HepG2 (cell line): ENCODE measurements around the gene PSAP. TPM values are rescaled to one million over a fixed set of nuclear protein-coding genes. Genes with fewer than 3 reads are reported as not detected.

Source experiments
- ATAC-seq: fragments of 200-7000 bp; cut with Tn5 transposase; 3 replicates; pipeline ENCODE4 v1.9.1; 2020; ENCODE audit warnings: mild to moderate bottlenecking, moderate library complexity
- BruUV-seq: library from RNA; stranded (reverse); fragments of 400-500 nt; replicated peaks from 2 replicates; lab custom pipeline; 2021; lab: Mats Ljungman, UMichigan
- CTCF ChIA-PET: fragments of 300-600 bp; formaldehyde crosslinking; extraction: SDS; loops from one replicate; lab custom pipeline; 2021; ENCODE audit warnings: low total read pairs, inconsistent platforms, low intra/inter-chr PET ratio; lab: Yijun Ruan, JAX
- POLR2A ChIA-PET: fragments of 350-600 bp; sonication (Branson Sonifier 250); formaldehyde crosslinking; loops from one replicate; lab custom pipeline; 2020; ENCODE audit warnings: antibody characterized with exemption, inconsistent platforms; lab: Yijun Ruan, JAX
- DNase-seq: peaks from one replicate; pipeline ENCODE4 v3.0.0-alpha.2; 2015; ENCODE audit warnings: low spot score
- FAIRE-seq: peaks from 3 replicates; lab custom pipeline; 2011; peaks lifted over from hg19 to GRCh38; lab: Jason Lieb, UNC
- H2AFZ ChIP-seq: one replicate; pipeline ENCODE4 v1.6.1; 2011; ENCODE audit warnings: low read length, inconsistent platforms
- H3K27ac ChIP-seq: fragments of 300-600 bp; 3 replicates; pipeline ENCODE4 v1.8.0; 2011; ENCODE audit warnings: mixed run types, mild to moderate bottlenecking, mixed read lengths, low read length, inconsistent platforms; ENCODE audit not compliant: insufficient read depth; ENCODE audit errors: extremely low read length
- H3K27me3 ChIP-seq, 2 experiments: fragments of 200-600 bp in 1 of 2; 2 replicates in 1 of 2; 3 replicates in 1 of 2; pipeline versions ENCODE4 v1.6.0 to v1.8.0; 2011; ENCODE audit warnings: low read length in 2 of 2, mild to moderate bottlenecking in 2 of 2, moderate library complexity in 2 of 2, inconsistent platforms in 1 of 2; ENCODE audit not compliant: insufficient read depth in 2 of 2, control insufficient read depth in 1 of 2
- H3K36me3 ChIP-seq, 2 experiments: fragments of 200-600 bp in 1 of 2; replicated peaks in 1 of 2; 2 replicates in 1 of 2; 3 replicates in 1 of 2; pipeline versions ENCODE4 v1.5.1 to v1.8.0; 2011; ENCODE audit warnings: low read length in 2 of 2, inconsistent platforms in 1 of 2; ENCODE audit not compliant: insufficient read depth in 2 of 2, control insufficient read depth in 1 of 2
- H3K4me1 ChIP-seq: 2 replicates; pipeline ENCODE4 v1.5.1; 2012; ENCODE audit warnings: low read length, inconsistent platforms; ENCODE audit not compliant: insufficient read depth
- H3K4me2 ChIP-seq: 2 replicates; pipeline ENCODE4 v1.6.0; 2011; ENCODE audit warnings: low read depth, low read length, inconsistent platforms
- H3K4me3 ChIP-seq, 3 experiments: fragments of 200-600 bp in 1 of 3; sonication (generic), shearing (Covaris generic) in 1 of 3; replicated peaks in 1 of 3; 2 replicates each; pipeline ENCODE4 v1.5.1; 2011 to 2016; ENCODE audit warnings: low read length in 3 of 3, inconsistent platforms in 2 of 3, low read depth in 2 of 3, mild to moderate bottlenecking in 2 of 3, control low read depth in 1 of 3, mixed read lengths in 1 of 3; ENCODE audit not compliant: insufficient read depth in 1 of 3
- H3K79me2 ChIP-seq: one replicate; pipeline ENCODE4 v1.6.1; 2011; ENCODE audit warnings: low read length, inconsistent platforms; ENCODE audit not compliant: insufficient read depth
- H3K9ac ChIP-seq: 2 replicates; pipeline ENCODE4 v1.6.0; 2011; ENCODE audit warnings: mild to moderate bottlenecking, low read depth, low read length, inconsistent platforms; ENCODE audit not compliant: insufficient read depth
- H3K9me3 ChIP-seq: 2 replicates; pipeline ENCODE4 v1.5.1; 2012; ENCODE audit warnings: mild to moderate bottlenecking, low read length
- H4K20me1 ChIP-seq: 2 replicates; pipeline ENCODE4 v1.6.0; 2011; ENCODE audit warnings: inconsistent platforms, mild to moderate bottlenecking, low read length, moderate library complexity; ENCODE audit not compliant: insufficient read depth
- BORCS8-MEF2B ChIP-seq: sonication (generic); formaldehyde crosslinking; IDR thresholded peaks from 2 replicates; pipeline ENCODE4 v1.8.0; 2022; ENCODE audit warnings: mild to moderate bottlenecking, missing genetic modification reagents
- ERF ChIP-seq: IDR thresholded peaks from 2 replicates; pipeline ENCODE4 v1.6.1; 2018; ENCODE audit warnings: missing biosample characterization, missing genetic modification reagents
- GTF3A ChIP-seq: sonication (generic); formaldehyde crosslinking; conservative IDR thresholded peaks from 2 replicates; pipeline ENCODE4 v1.4.0; 2020; ENCODE audit warnings: mild to moderate bottlenecking, missing genetic modification reagents
- IKZF4 ChIP-seq: sonication (generic); formaldehyde crosslinking; IDR thresholded peaks from 2 replicates; pipeline ENCODE4 v1.5.1; 2020; ENCODE audit warnings: borderline replicate concordance, mild to moderate bottlenecking, low read depth, missing genetic modification reagents; ENCODE audit errors: not compliant biosample characterization
- NFE2L2 ChIP-seq: fragments of 150-350 bp; IDR thresholded peaks from 2 replicates; pipeline ENCODE4 v1.6.1; 2014; ENCODE audit warnings: low read length
- PLRG1 ChIP-seq: fragments of 450-650 bp; conservative IDR thresholded peaks from 2 replicates; pipeline ENCODE4 v1.6.1; 2016
- REPIN1 ChIP-seq: sonication (generic); formaldehyde crosslinking; IDR thresholded peaks from 2 replicates; pipeline ENCODE4 v1.8.0; 2022; ENCODE audit warnings: missing genetic modification reagents, low read depth, mild to moderate bottlenecking, borderline replicate concordance
- RFX1 ChIP-seq: fragments of 450-650 bp; IDR thresholded peaks from 2 replicates; pipeline ENCODE4 v1.6.1; 2017
- SIX1 ChIP-seq: sonication (generic); formaldehyde crosslinking; IDR thresholded peaks from 2 replicates; pipeline ENCODE4 v1.4.0; 2020; ENCODE audit warnings: missing genetic modification reagents, borderline replicate concordance
- SMARCC2 ChIP-seq: fragments of 450-650 bp; IDR thresholded peaks from 2 replicates; pipeline ENCODE4 v1.6.1; 2017; ENCODE audit warnings: antibody characterized with exemption, mild to moderate bottlenecking
- ZFP36L1 ChIP-seq: sonication (generic); formaldehyde crosslinking; IDR thresholded peaks from 2 replicates; pipeline ENCODE4 v1.8.0; 2022; ENCODE audit warnings: mild to moderate bottlenecking, missing genetic modification reagents, moderate library complexity
- ZFX ChIP-seq: sonication (generic); formaldehyde crosslinking; IDR thresholded peaks from 2 replicates; pipeline ENCODE4 v1.4.0; 2020; ENCODE audit warnings: mild to moderate bottlenecking, low read depth, missing genetic modification reagents, moderate library complexity
- ZNF253 ChIP-seq: sonication (generic); formaldehyde crosslinking; IDR thresholded peaks from 2 replicates; pipeline ENCODE4 v1.8.0; 2022; ENCODE audit warnings: mild to moderate bottlenecking, missing genetic modification reagents, borderline replicate concordance
- ZNF720 ChIP-seq: sonication (generic); formaldehyde crosslinking; IDR thresholded peaks from 2 replicates; pipeline ENCODE4 v1.4.0; 2020; ENCODE audit warnings: missing genetic modification reagents
- ZNF766 ChIP-seq: sonication (generic); formaldehyde crosslinking; IDR thresholded peaks from 2 replicates; pipeline ENCODE4 v1.5.0; 2020; ENCODE audit warnings: missing genetic modification reagents, borderline replicate concordance
- ZNF782 ChIP-seq: sonication (generic); formaldehyde crosslinking; IDR thresholded peaks from 2 replicates; pipeline ENCODE4 v1.4.0; 2020; ENCODE audit warnings: missing genetic modification reagents, mild to moderate bottlenecking, borderline replicate concordance
- ZSCAN12 ChIP-seq: sonication (generic); formaldehyde crosslinking; IDR thresholded peaks from 2 replicates; pipeline ENCODE4 v1.9.0; 2021; ENCODE audit warnings: mild to moderate bottlenecking, missing genetic modification reagents
- ZSCAN9 ChIP-seq: IDR thresholded peaks from 2 replicates; pipeline ENCODE4 v1.6.1; 2016; ENCODE audit warnings: borderline replicate concordance
- WGBS: methylation state at CpG from one replicate; pipeline ENCODE4 v1.1.6; 2017; ENCODE audit warnings: low lambda C conversion rate; 5-methylcytosine and 5-hydroxymethylcytosine counted together
- in situ Hi-C: cut with HindIII; loops from 2 replicates; pipeline ENCODE4 v1.10.0; 2017; ENCODE audit warnings: low pct_unique_long_range_greater_than_20kb; ENCODE audit not compliant: extremely low pct_ligation_motif_present
- intact Hi-C: fragments of 100-400 bp; cut with micrococcal nuclease; formaldehyde crosslinking; loops from one replicate; pipeline ENCODE4 v1.10.0; 2022; ENCODE audit not compliant: unreplicated experiment
- polyA plus RNA-seq, 8 experiments: library from polyadenylated mRNA; depleted of rRNA in 3 of 8; stranded (reverse) in 7 of 8; unstranded in 1 of 8; fragments of >200 nt; fragmentation: Illumina TruSeq in 4 of 8; extraction: Trizol in 4 of 8; gene quantifications; 2 replicates each; pipeline versions ENCODE4 v1.2.1 to v1.2.3, GENCODE V29; 2011 to 2016; ENCODE audit warnings: low read depth in 4 of 8, missing spikeins in 1 of 8, mixed read lengths in 1 of 8; ENCODE audit not compliant: insufficient read depth in 1 of 8
- total RNA-seq, 5 experiments: library from RNA; depleted of rRNA; stranded (reverse); fragments of >200 nt; fragmentation: Illumina TruSeq; extraction: Trizol; gene quantifications; 2 replicates each; pipeline ENCODE4 v1.2.3, GENCODE V29; 2016; ENCODE audit warnings: low read depth in 1 of 5
- TF ChIP-seq, protein P1 (sequence below): sonication (generic); formaldehyde crosslinking; IDR thresholded peaks from 2 replicates; pipeline ENCODE4 v1.4.0; 2020; ENCODE audit warnings: missing genetic modification reagents, borderline replicate concordance
- TF ChIP-seq, protein P2 (sequence below): sonication (generic); formaldehyde crosslinking; IDR thresholded peaks from 2 replicates; pipeline ENCODE4 v1.5.0; 2020; ENCODE audit warnings: missing genetic modification reagents

The PSAP gene
- total and polyA plus RNA-seq, 2 of the 13 experiments (the other 11 are each of a cell fraction or from before 2014, with no cell fraction given) = 323 to 643 TPM

DNA sequence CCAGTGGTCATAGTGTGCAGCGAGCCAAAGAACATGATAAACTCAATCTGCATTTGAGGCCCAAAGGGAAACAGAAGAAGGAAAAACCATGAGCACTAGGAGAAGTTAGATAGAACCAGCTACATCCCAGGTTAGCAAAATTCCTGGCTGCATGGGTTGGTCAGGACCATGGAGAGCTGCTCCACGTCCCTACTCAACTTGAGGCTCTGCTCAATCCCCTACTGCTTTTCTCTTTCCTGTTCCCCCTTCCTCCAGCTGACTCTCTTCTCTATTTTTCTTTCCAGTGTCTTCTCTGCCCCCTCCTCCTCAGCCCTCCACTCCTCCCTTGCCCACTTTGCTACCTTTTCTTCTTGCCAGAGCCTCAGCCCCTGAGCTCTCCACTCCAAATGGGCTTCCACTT, 55.8 kb downstream of the PSAP start (continued):
- TF ChIP-seq BORCS8-MEF2B (CRISPR knock-in tag) (0 out of 2 replicates have a peak, but pooled peaks have one; percentile 39), ZNF253 (CRISPR knock-in tag) (no peak), ZSCAN9 (CRISPR knock-in tag) (0 out of 2 replicates have a peak, but pooled peaks have one; percentile 51), ZNF720 (CRISPR knock-in tag) (no peak), ERF (CRISPR knock-in tag) (peak; percentile 59; the same call in 1 of the 2 replicates)

DNA sequence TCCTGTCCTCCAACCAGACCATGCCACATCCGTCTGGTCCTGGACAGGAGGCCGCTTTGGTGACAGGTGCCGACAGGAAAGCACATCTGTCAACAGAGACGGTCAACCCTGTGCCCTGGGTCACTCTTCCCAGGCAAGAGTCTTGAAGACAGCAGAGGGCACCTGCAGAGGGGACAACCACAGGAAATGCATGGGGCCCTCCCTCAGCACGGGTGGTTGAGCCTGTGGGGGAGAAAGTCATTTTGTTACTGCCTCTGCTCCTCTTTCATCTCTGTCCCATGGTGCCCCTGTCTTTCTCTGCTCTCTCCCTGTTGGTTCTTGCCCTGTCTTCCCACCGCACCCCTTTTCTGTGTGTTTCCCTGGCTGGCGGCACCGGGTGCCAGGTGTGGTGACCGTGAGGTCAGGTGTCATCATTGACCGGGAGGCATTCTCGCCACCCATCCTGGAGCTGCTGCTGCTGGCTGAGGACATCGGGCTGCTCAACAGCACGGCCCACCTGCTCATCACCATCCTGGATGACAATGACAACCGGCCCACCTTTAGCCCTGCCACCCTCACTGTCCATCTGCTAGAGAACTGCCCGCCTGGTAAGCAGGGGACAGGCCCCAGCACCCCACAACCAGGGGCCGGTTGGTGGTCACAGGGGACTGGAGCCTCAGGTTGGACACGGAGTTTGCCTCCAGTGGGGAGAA, 60.2 kb downstream of the PSAP start:
- H2AFZ ChIP-seq = no peak overlapping the region
- in situ Hi-C loops (no loop called here), intact Hi-C loops (no loop called here)
- no peak overlapping the region for H3K9ac ChIP-seq
- BruUV-seq = no TSS peak
- no peaks in the 10 kb centered on the region for H3K79me2 ChIP-seq
- H3K4me2 ChIP-seq = no peak overlapping the region
- no peaks in the 10 kb centered on the region for H4K20me1 ChIP-seq
- FAIRE-seq = no peak
- ChIA-PET POLR2A (no interaction called here), CTCF (no interaction called here)
- DNase-seq = no peak
- no peaks in the 10 kb centered on the region for H3K4me1 ChIP-seq
- H3K27ac ChIP-seq = no peak overlapping the region
- peaks cover 2 to 29% of the 10 kb centered on the region in 2 experiments; a peak in 2 of 5 replicates for H3K27me3 ChIP-seq
- H3K36me3 ChIP-seq = no peaks in the 10 kb centered on the region
- WGBS = 4% methylated on average over 12 of the region's 17 CpGs
- no peaks in the 10 kb centered on the region for H3K9me3 ChIP-seq
- H3K4me3 ChIP-seq = no peak overlapping the region
- ATAC-seq = no peak; the same call in 2 of the 3 replicates
- TF ChIP-seq ZFP36L1 = no peak
- no peak for TF ChIP-seq IKZF4 (CRISPR knock-in tag)
- TF ChIP-seq REPIN1 (CRISPR knock-in tag) = no peak
- no peak for TF ChIP-seq ZSCAN12 (CRISPR knock-in tag)
- no peak for TF ChIP-seq NFE2L2
- TF ChIP-seq ZNF766 = no peak
- TF ChIP-seq ZNF782 = no peak
- TF ChIP-seq, protein P1, sequence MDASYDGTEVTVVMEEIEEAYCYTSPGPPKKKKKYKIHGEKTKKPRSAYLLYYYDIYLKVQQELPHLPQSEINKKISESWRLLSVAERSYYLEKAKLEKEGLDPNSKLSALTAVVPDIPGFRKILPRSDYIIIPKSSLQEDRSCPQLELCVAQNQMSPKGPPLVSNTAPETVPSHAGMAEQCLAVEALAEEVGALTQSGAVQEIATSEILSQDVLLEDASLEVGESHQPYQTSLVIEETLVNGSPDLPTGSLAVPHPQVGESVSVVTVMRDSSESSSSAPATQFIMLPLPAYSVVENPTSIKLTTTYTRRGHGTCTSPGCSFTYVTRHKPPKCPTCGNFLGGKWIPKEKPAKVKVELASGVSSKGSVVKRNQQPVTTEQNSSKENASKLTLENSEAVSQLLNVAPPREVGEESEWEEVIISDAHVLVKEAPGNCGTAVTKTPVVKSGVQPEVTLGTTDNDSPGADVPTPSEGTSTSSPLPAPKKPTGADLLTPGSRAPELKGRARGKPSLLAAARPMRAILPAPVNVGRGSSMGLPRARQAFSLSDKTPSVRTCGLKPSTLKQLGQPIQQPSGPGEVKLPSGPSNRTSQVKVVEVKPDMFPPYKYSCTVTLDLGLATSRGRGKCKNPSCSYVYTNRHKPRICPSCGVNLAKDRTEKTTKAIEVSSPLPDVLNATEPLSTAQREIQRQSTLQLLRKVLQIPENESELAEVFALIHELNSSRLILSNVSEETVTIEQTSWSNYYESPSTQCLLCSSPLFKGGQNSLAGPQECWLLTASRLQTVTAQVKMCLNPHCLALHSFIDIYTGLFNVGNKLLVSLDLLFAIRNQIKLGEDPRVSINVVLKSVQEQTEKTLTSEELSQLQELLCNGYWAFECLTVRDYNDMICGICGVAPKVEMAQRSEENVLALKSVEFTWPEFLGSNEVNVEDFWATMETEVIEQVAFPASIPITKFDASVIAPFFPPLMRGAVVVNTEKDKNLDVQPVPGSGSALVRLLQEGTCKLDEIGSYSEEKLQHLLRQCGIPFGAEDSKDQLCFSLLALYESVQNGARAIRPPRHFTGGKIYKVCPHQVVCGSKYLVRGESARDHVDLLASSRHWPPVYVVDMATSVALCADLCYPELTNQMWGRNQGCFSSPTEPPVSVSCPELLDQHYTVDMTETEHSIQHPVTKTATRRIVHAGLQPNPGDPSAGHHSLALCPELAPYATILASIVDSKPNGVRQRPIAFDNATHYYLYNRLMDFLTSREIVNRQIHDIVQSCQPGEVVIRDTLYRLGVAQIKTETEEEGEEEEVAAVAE = no peak
- TF ChIP-seq ZFX (CRISPR knock-in tag) = no peak
- TF ChIP-seq, protein P2, sequence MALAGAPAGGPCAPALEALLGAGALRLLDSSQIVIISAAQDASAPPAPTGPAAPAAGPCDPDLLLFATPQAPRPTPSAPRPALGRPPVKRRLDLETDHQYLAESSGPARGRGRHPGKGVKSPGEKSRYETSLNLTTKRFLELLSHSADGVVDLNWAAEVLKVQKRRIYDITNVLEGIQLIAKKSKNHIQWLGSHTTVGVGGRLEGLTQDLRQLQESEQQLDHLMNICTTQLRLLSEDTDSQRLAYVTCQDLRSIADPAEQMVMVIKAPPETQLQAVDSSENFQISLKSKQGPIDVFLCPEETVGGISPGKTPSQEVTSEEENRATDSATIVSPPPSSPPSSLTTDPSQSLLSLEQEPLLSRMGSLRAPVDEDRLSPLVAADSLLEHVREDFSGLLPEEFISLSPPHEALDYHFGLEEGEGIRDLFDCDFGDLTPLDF (CRISPR knock-in tag) = no peak
- TF ChIP-seq RFX1 = no peak
- TF ChIP-seq SMARCC2 = no peak
- TF ChIP-seq SIX1 (CRISPR knock-in tag) = no peak
- no peak for TF ChIP-seq GTF3A (CRISPR knock-in tag)
- no peak for TF ChIP-seq PLRG1
